CD14-positive monocyte (primary cell): Measurements from ENCODE around the gene DBNDD1. TPM values are rescaled to one million over a fixed set of nuclear protein-coding genes. Genes with fewer than 3 reads are reported as not detected.
A peak's percentile ranks its signal among the peaks of the same experiment; 100 is the strongest.
"Not testable (repeated sequence)": the region's sequence is repeated elsewhere in the genome, so short reads cannot be mapped to it uniquely, and the experiment has no call there.

Experiments
- DNase-seq, 3 donors: peaks; one replicate each; pipeline ENCODE4 v3.0.0-alpha.2; 2011 to 2022
- H2AFZ ChIP-seq: 2 replicates; pipeline ENCODE4 v1.6.0; 2012; ENCODE audit warnings: mild to moderate bottlenecking, low read depth, low read length, inconsistent platforms; ENCODE audit not compliant: insufficient read depth, poor library complexity, severe bottlenecking
- H3K27ac ChIP-seq, 2 donors: 1 replicate in 1 of 2; 2 replicates in 1 of 2; pipeline ENCODE4 v1.5.1; 2012 to 2013; ENCODE audit warnings: low read length in 2 of 2, control low read depth in 1 of 2, inconsistent platforms in 1 of 2, low read depth in 1 of 2, mild to moderate bottlenecking in 1 of 2
- H3K27me3 ChIP-seq, 2 donors: one replicate each; pipeline versions ENCODE4 v1.6.0 to v1.6.1; 2011 to 2013; ENCODE audit warnings: low read length in 2 of 2; ENCODE audit not compliant: control insufficient read depth in 2 of 2, insufficient read depth in 2 of 2
- H3K36me3 ChIP-seq, 2 donors: replicated peaks in 1 of 2; 1 replicate in 1 of 2; 2 replicates in 1 of 2; pipeline versions ENCODE4 v1.5.1 to v1.6.1; 2012 to 2013; ENCODE audit warnings: low read length in 2 of 2, control low read depth in 1 of 2, inconsistent platforms in 1 of 2, mild to moderate bottlenecking in 1 of 2; ENCODE audit not compliant: insufficient read depth in 2 of 2, control insufficient read depth in 1 of 2
- H3K4me1 ChIP-seq, 2 donors: 1 replicate in 1 of 2; 2 replicates in 1 of 2; pipeline versions ENCODE4 v1.5.1 to v1.6.1; 2012 to 2013; ENCODE audit warnings: low read length in 2 of 2, control low read depth in 1 of 2, inconsistent platforms in 1 of 2, mild to moderate bottlenecking in 1 of 2, moderate library complexity in 1 of 2; ENCODE audit not compliant: insufficient read depth in 2 of 2, control insufficient read depth in 1 of 2
- H3K4me2 ChIP-seq: replicated peaks from 2 replicates; pipeline ENCODE3; 2012; ENCODE audit warnings: low read length, moderate library complexity, mild to moderate bottlenecking; ENCODE audit not compliant: poor library complexity, severe bottlenecking; ENCODE audit errors: extremely low read depth
- H3K4me3 ChIP-seq, 3 experiments: fragments of 200-600 bp in 1 of 3; sonication (generic) in 1 of 3; replicated peaks in 1 of 3; 1 replicate in 2 of 3; 2 replicates in 1 of 3; pipeline ENCODE4 v1.5.1; 2011 to 2013; ENCODE audit warnings: low read length in 3 of 3, mild to moderate bottlenecking in 3 of 3, control low read depth in 2 of 3, low read depth in 2 of 3, inconsistent platforms in 1 of 3, moderate library complexity in 1 of 3
- H3K79me2 ChIP-seq: 2 replicates; pipeline ENCODE4 v1.6.0; 2012; ENCODE audit warnings: mild to moderate bottlenecking, control low read depth, inconsistent platforms, low read length, moderate library complexity; ENCODE audit not compliant: insufficient read depth
- H3K9ac ChIP-seq: 2 replicates; pipeline ENCODE4 v1.6.0; 2017; ENCODE audit warnings: low read length, mild to moderate bottlenecking; ENCODE audit not compliant: insufficient read depth, poor library complexity, severe bottlenecking
- H3K9me3 ChIP-seq, 2 donors: replicated peaks in 1 of 2; 1 replicate in 1 of 2; 2 replicates in 1 of 2; pipeline versions ENCODE4 v1.5.1 to v1.6.1; 2012 to 2013; ENCODE audit warnings: low read length in 2 of 2, control low read depth in 1 of 2; ENCODE audit not compliant: control insufficient read depth in 1 of 2, insufficient read depth in 1 of 2
- H4K20me1 ChIP-seq: 2 replicates; pipeline ENCODE4 v1.6.0; 2012; ENCODE audit warnings: mild to moderate bottlenecking, low read length, control low read depth, moderate library complexity; ENCODE audit not compliant: insufficient read depth
- H3K27ac Mint-ChIP-seq, 7 donors: one replicate each; pipeline ENCODE4 v1.8.0; 2020; ENCODE audit warnings: mild to moderate bottlenecking in 7 of 7, mixed read lengths in 7 of 7, moderate library complexity in 6 of 7, inconsistent platforms in 2 of 7
- H3K27me3 Mint-ChIP-seq, 3 donors: one replicate each; pipeline ENCODE4 v1.8.0; 2021 to 2022; ENCODE audit warnings: low read depth in 3 of 3, mild to moderate bottlenecking in 3 of 3, mixed read lengths in 3 of 3, moderate library complexity in 3 of 3, inconsistent platforms in 1 of 3
- H3K36me3 Mint-ChIP-seq, 2 donors: one replicate each; pipeline ENCODE4 v1.8.0; 2020; ENCODE audit warnings: mixed read lengths in 2 of 2, inconsistent platforms in 1 of 2, mild to moderate bottlenecking in 1 of 2
- H3K4me1 Mint-ChIP-seq: one replicate; pipeline ENCODE4 v1.8.0; 2020; ENCODE audit warnings: mild to moderate bottlenecking, mixed read lengths
- H3K4me3 Mint-ChIP-seq, 2 donors: one replicate each; pipeline ENCODE4 v1.8.0; 2020; ENCODE audit warnings: mild to moderate bottlenecking in 2 of 2, mixed read lengths in 2 of 2, moderate library complexity in 1 of 2
- H3K9me3 Mint-ChIP-seq, 7 donors: one replicate each; pipeline ENCODE4 v1.8.0; 2020 to 2022; ENCODE audit warnings: mixed read lengths in 7 of 7, mild to moderate bottlenecking in 6 of 7, moderate library complexity in 6 of 7, inconsistent platforms in 2 of 7
- CTCF ChIP-seq: fragments of 200-600 bp; IDR thresholded peaks from one replicate; pipeline ENCODE4 v1.8.0; 2022; ENCODE audit warnings: antibody characterized with exemption, mild to moderate bottlenecking
- WGBS: methylation state at CpG from one replicate; pipeline ENCODE4 v1.1.5; 2013; ENCODE audit warnings: missing lambda C conversion rate; ENCODE audit not compliant: insufficient coverage; 5-methylcytosine and 5-hydroxymethylcytosine counted together
- intact Hi-C, 2 donors: fragments of 100-400 bp; cut with micrococcal nuclease; formaldehyde crosslinking; loops; one replicate each; pipeline versions ENCODE4 v1.15.0 to v1.15.1; 2023
- polyA plus RNA-seq, 3 donors: library from polyadenylated mRNA; depleted of rRNA in 1 of 3; unstranded in 2 of 3; stranded (reverse) in 1 of 3; fragments of 300-500 nt in 2 of 3; fragments of >200 nt in 1 of 3; fragmentation: Illumina TruSeq in 2 of 3; gene quantifications; 1 replicate in 2 of 3; 2 replicates in 1 of 3; pipeline ENCODE4 v1.2.3, GENCODE V29; 2012 to 2021

DBNDD1 gene
- polyA plus RNA-seq, 3 donors, result 0.07 TPM; not detected in 2

- Histone ChIP-seq H3K9ac (no peak overlapping the region), H3K27ac (no peak overlapping the region), H3K9me3 (peaks cover 12 to 17% of the 10 kb centered on the region in 2 donors), H3K36me3 (no peaks in the 10 kb centered on the region), H3K4me2 (no peak overlapping the region), H2AFZ (no peak overlapping the region), H3K4me3 (no peak overlapping the region), H4K20me1 (no peaks in the 10 kb centered on the region), H3K27me3 (no peaks in the 10 kb centered on the region), H3K79me2 (no peaks in the 10 kb centered on the region), H3K4me1 (peaks cover 7 to 8% of the 10 kb centered on the region in 2 donors)
- intact Hi-C loops, result no loop called here
- peaks cover 26% of the 10 kb centered on the region for H3K4me1 Mint-ChIP-seq
- H3K27ac Mint-ChIP-seq, result peak overlapping the region in 1 of 7 donors; percentile 39
- H3K27me3 Mint-ChIP-seq, result peaks cover 1 to 9% (median 9%) of the 10 kb centered on the region in 3 donors
- H3K36me3 Mint-ChIP-seq, result peaks cover 0 to 2% of the 10 kb centered on the region in 2 donors
- no peak overlapping the region for H3K4me3 Mint-ChIP-seq
- no peak for TF ChIP-seq CTCF
- no peak for DNase-seq
- WGBS, result no CpG with 5 or more reads among the region's 8 CpGs
- H3K9me3 Mint-ChIP-seq, result peaks cover 15 to 38% (median 31%) of the 10 kb centered on the region in 7 donors
These were observed 38.5 kb upstream of the DBNDD1 start for GRCh38 chr16:90057738-90058173.

GRCh38 chr16:90056521-90056920 lies 37.3 kb upstream of the DBNDD1 start:
- H3K27me3 Mint-ChIP-seq, H3K36me3 ChIP-seq, H3K9ac ChIP-seq, H3K27ac ChIP-seq, H3K4me1 ChIP-seq, H2AFZ ChIP-seq, H3K4me2 ChIP-seq, H3K4me3 ChIP-seq, H3K4me3 Mint-ChIP-seq, H3K27me3 ChIP-seq, DNase-seq, H3K27ac Mint-ChIP-seq, intact Hi-C loops, H4K20me1 ChIP-seq, H3K79me2 ChIP-seq, H3K36me3 Mint-ChIP-seq: not testable (repeated sequence)
- H3K4me1 Mint-ChIP-seq, result peaks cover 25% of the 10 kb centered on the region
- WGBS, result 98% methylated on average over 6 of the region's 15 CpGs
- H3K9me3 Mint-ChIP-seq, result peaks cover 15 to 38% (median 33%) of the 10 kb centered on the region in 7 donors
- H3K9me3 ChIP-seq, result peaks cover 12 to 17% of the 10 kb centered on the region in 2 donors
